Astrocyte (in vitro differentiated cells and primary cell): ENCODE results near the gene LIN7C. TPM values are rescaled to one million over a fixed set of nuclear protein-coding genes. Genes with fewer than 3 reads are reported as not detected.

Experiments used
- DNase-seq: peaks from one replicate; pipeline ENCODE4 v3.0.0-alpha.2; 2010; ENCODE audit warnings: low read depth
- FAIRE-seq: peaks from 2 replicates; lab custom pipeline; 2011; peaks lifted over from hg19 to GRCh38; lab: Jason Lieb, UNC
- H2AFZ ChIP-seq: 2 replicates; pipeline ENCODE4 v1.6.0; 2012; ENCODE audit warnings: low read depth, low read length, inconsistent platforms
- H3K27ac ChIP-seq: 2 replicates; pipeline ENCODE4 v1.5.1; 2011; ENCODE audit warnings: low read depth, low read length, inconsistent platforms
- H3K27me3 ChIP-seq: 2 replicates; pipeline ENCODE4 v1.6.0; 2011; ENCODE audit warnings: low read length, inconsistent platforms; ENCODE audit not compliant: insufficient read depth
- H3K36me3 ChIP-seq: 2 replicates; pipeline ENCODE4 v1.5.1; 2011; ENCODE audit warnings: low read length, inconsistent platforms; ENCODE audit not compliant: insufficient read depth
- H3K4me1 ChIP-seq: 2 replicates; pipeline ENCODE4 v1.5.1; 2011; ENCODE audit warnings: low read length, inconsistent platforms; ENCODE audit not compliant: insufficient read depth
- H3K4me2 ChIP-seq: 2 replicates; pipeline ENCODE4 v1.6.0; 2012; ENCODE audit warnings: low read length, inconsistent platforms
- H3K4me3 ChIP-seq: 2 replicates; pipeline ENCODE4 v1.5.1; 2011; ENCODE audit warnings: low read depth, mild to moderate bottlenecking, low read length, inconsistent platforms; ENCODE audit not compliant: insufficient read depth
- H3K79me2 ChIP-seq: 2 replicates; pipeline ENCODE4 v1.6.0; 2012; ENCODE audit warnings: mild to moderate bottlenecking, low read length, inconsistent platforms; ENCODE audit not compliant: insufficient read depth
- H3K9ac ChIP-seq: 2 replicates; pipeline ENCODE4 v1.6.0; 2012; ENCODE audit warnings: mild to moderate bottlenecking, low read length, inconsistent platforms
- H3K9me3 ChIP-seq: 2 replicates; pipeline ENCODE4 v1.5.1; 2012; ENCODE audit warnings: low read depth, mild to moderate bottlenecking, low read length, inconsistent platforms; ENCODE audit not compliant: insufficient read depth
- H4K20me1 ChIP-seq: 2 replicates; pipeline ENCODE4 v1.6.0; 2012; ENCODE audit warnings: low read length, inconsistent platforms; ENCODE audit not compliant: insufficient read depth
- H3K27ac Mint-ChIP-seq: one replicate; pipeline ENCODE4 v1.8.0; 2021; ENCODE audit warnings: mild to moderate bottlenecking, mixed read lengths; ENCODE audit not compliant: unreplicated experiment
- H3K27me3 Mint-ChIP-seq: one replicate; pipeline ENCODE4 v1.8.0; 2021; ENCODE audit warnings: low read depth, mixed read lengths; ENCODE audit not compliant: unreplicated experiment
- H3K36me3 Mint-ChIP-seq: one replicate; pipeline ENCODE4 v1.8.0; 2021; ENCODE audit warnings: low read depth, mixed read lengths; ENCODE audit not compliant: unreplicated experiment
- H3K4me1 Mint-ChIP-seq: one replicate; pipeline ENCODE4 v1.8.0; 2021; ENCODE audit warnings: low read depth, mixed read lengths; ENCODE audit not compliant: unreplicated experiment
- H3K4me3 Mint-ChIP-seq: one replicate; pipeline ENCODE4 v1.8.0; 2021; ENCODE audit warnings: mild to moderate bottlenecking, moderate library complexity, mixed read lengths; ENCODE audit not compliant: unreplicated experiment
- H3K9me3 Mint-ChIP-seq: one replicate; pipeline ENCODE4 v1.8.0; 2021; ENCODE audit warnings: mild to moderate bottlenecking, mixed read lengths; ENCODE audit not compliant: unreplicated experiment
- CTCF ChIP-seq: IDR thresholded peaks from 2 replicates; pipeline ENCODE4 v1.5.1; 2011; ENCODE audit warnings: low read depth, mild to moderate bottlenecking, inconsistent platforms, low read length, moderate library complexity; ENCODE audit not compliant: insufficient read depth
- EZH2 ChIP-seq: IDR thresholded peaks from 2 replicates; pipeline ENCODE4 v1.6.1; 2012; ENCODE audit warnings: mild to moderate bottlenecking, low read length, inconsistent platforms; ENCODE audit not compliant: insufficient read depth
- total RNA-seq: library from RNA; stranded (reverse); gene quantifications from 2 replicates; pipeline ENCODE4 v1.2.1, GENCODE V29; 2021

LIN7C gene
- total RNA-seq, 1 donor from 2014 or later: 38.7 TPM

DNA sequence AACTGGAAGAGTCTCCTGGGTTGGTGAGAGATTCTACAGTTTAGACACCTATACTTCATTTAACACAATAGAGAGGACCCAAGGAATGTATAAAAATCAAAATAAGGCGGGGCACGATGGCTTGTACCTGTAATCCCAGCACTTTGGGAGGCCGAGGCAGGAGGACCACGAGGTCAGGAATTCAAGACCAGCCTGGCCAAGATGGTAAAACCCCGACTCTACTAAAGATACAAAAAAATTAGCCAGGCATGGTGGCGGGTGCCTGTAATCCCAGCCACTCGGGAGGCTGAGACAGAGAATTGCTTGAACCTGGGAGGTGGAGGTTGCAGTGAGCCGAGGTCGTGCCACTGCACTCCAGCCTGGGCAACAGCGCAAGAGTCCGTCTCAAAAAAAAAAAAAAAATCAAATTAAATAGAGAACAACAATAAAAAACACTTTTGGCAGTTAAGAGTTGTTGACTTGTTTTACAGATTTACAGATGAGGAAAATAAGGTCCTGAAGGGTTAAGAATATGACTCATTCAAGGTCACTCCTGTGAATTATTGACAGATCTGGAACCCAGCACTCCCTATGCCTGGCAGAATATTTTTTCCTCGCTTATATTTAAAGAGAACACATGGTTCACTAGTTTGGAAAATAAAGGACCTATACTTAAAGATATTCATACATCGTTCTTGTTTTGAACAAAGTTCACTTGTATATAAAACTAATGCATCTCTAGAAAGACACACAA lies 39.2 kb downstream of the LIN7C start:
- peaks cover 90% of the 10 kb centered on the region for H3K79me2 ChIP-seq
- no peaks in the 10 kb centered on the region for H3K27me3 ChIP-seq
- peak overlapping the region; percentile 19 for H3K27ac ChIP-seq
- Mint-ChIP-seq H3K4me3 (no peak overlapping the region), H3K27me3 (no peaks in the 10 kb centered on the region), H3K4me1 (peaks cover 50% of the 10 kb centered on the region), H3K9me3 (no peaks in the 10 kb centered on the region), H3K27ac (peak overlapping the region; percentile 83), H3K36me3 (peaks cover 2% of the 10 kb centered on the region)
- H3K4me3 ChIP-seq: no peak overlapping the region
- no peak overlapping the region for H3K9ac ChIP-seq
- TF ChIP-seq CTCF (no peak), EZH2 (no peak)
- no peaks in the 10 kb centered on the region for H3K36me3 ChIP-seq
- H3K4me2 ChIP-seq: peak overlapping the region; percentile 95
- no peak overlapping the region for H2AFZ ChIP-seq
- H3K9me3 ChIP-seq: no peaks in the 10 kb centered on the region
- peaks cover 46% of the 10 kb centered on the region for H3K4me1 ChIP-seq
- DNase-seq: no peak
- H4K20me1 ChIP-seq: peaks cover 40% of the 10 kb centered on the region
- FAIRE-seq: no peak

DNA sequence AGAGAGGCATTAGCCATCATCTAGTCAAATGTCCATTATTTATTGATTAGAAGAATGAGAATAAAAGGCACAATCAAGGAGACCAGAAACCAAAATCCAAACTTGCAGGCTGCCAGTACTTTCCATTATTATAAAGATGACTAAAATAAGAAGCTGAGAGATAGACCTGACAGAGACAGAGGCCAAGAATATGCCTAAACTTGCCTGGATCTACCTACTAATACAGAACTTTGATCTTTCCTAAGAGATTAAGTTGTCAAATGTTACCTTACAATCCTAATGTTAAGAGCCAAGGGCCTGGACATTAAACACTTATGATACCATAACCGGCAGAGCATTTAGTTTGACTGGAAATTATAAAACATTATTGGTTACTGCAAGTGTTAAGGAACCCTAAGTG lies 40.2 kb downstream of the LIN7C start:
- no peaks in the 10 kb centered on the region for H3K27me3 ChIP-seq
- H3K79me2 ChIP-seq: peaks cover 96% of the 10 kb centered on the region
- peaks cover 36% of the 10 kb centered on the region for H4K20me1 ChIP-seq
- peaks cover 3% of the 10 kb centered on the region for H3K36me3 Mint-ChIP-seq
- peaks cover 48% of the 10 kb centered on the region for H3K4me1 ChIP-seq
- DNase-seq: no peak
- no peak overlapping the region for H2AFZ ChIP-seq
- no peak overlapping the region for H3K4me3 Mint-ChIP-seq
- no peak overlapping the region for H3K9ac ChIP-seq
- no peaks in the 10 kb centered on the region for H3K36me3 ChIP-seq
- no peak overlapping the region for H3K4me2 ChIP-seq
- peaks cover 54% of the 10 kb centered on the region for H3K4me1 Mint-ChIP-seq
- H3K27ac ChIP-seq: no peak overlapping the region
- TF ChIP-seq EZH2 (no peak), CTCF (no peak)
- FAIRE-seq: no peak
- H3K27ac Mint-ChIP-seq: no peak overlapping the region
- no peaks in the 10 kb centered on the region for H3K9me3 ChIP-seq
- no peaks in the 10 kb centered on the region for H3K27me3 Mint-ChIP-seq
- no peaks in the 10 kb centered on the region for H3K9me3 Mint-ChIP-seq
- H3K4me3 ChIP-seq: no peak overlapping the region

GRCh38 chr11:27465629-27466028 lies 40.9 kb downstream of the LIN7C start:
- FAIRE-seq: no peak
- Histone ChIP-seq H3K4me3 (no peak overlapping the region), H3K27me3 (no peaks in the 10 kb centered on the region), H3K4me2 (peak overlapping the region; percentile 43), H3K4me1 (peaks cover 43% of the 10 kb centered on the region), H2AFZ (no peak overlapping the region), H3K9me3 (no peaks in the 10 kb centered on the region), H3K27ac (no peak overlapping the region), H3K79me2 (peaks cover 95% of the 10 kb centered on the region), H3K36me3 (no peaks in the 10 kb centered on the region), H4K20me1 (peaks cover 29% of the 10 kb centered on the region), H3K9ac (peak overlapping the region; percentile 24)
- H3K4me1 Mint-ChIP-seq: peaks cover 55% of the 10 kb centered on the region
- H3K9me3 Mint-ChIP-seq: no peaks in the 10 kb centered on the region
- no peaks in the 10 kb centered on the region for H3K27me3 Mint-ChIP-seq
- H3K27ac Mint-ChIP-seq: peak overlapping the region; percentile 43
- H3K4me3 Mint-ChIP-seq: peak overlapping the region; percentile 16
- peaks cover 3% of the 10 kb centered on the region for H3K36me3 Mint-ChIP-seq
- DNase-seq: no peak
- TF ChIP-seq EZH2: no peak
- no peak for TF ChIP-seq CTCF
